Measurements from ENCODE around the gene NALF2.

The NALF2 gene

GRCh38 chrX:69530306-69530705 lies 26.2 kb downstream of the NALF2 start:
- no peak for DNase-seq

DNA sequence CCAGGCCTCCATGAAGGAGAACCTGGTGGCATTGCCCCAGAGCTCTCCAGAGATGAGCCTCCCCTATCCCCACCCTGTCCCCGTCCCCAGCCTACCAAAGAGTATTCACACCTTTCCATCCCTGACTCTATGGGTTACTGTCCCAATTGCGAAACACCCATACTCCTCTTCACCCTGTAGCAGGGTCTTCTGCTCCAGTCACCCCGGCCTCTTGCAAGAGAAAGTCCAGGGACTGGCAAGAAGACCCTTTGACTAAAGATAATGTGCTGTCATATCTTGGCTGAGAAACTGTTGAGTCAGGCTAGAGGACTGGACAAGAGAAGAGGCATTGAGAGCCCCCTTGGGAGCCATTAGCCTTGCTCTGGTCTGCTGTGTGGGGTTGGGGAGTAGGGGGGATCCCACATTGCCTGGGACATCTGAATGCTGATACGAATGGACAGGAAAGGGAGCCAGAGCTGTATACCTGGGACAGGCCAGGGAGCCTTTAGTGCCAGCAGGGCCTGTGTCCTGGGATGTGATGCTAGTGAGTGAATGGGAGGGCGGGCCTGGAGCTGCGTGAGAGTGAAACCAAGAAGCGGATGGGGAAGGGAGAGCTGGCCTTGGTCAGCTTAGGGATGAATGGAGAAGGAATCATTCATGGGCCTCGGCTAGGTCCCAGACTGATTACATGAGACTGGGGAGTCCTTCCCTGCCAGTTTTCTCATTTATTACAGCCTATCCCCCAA lies 27.1 kb downstream of the NALF2 start:
- DNase-seq, result no peak

- DNase-seq, result no peak
These were observed 31.5 kb downstream of the NALF2 start for GRCh38 chrX:69535661-69536060.

DNA sequence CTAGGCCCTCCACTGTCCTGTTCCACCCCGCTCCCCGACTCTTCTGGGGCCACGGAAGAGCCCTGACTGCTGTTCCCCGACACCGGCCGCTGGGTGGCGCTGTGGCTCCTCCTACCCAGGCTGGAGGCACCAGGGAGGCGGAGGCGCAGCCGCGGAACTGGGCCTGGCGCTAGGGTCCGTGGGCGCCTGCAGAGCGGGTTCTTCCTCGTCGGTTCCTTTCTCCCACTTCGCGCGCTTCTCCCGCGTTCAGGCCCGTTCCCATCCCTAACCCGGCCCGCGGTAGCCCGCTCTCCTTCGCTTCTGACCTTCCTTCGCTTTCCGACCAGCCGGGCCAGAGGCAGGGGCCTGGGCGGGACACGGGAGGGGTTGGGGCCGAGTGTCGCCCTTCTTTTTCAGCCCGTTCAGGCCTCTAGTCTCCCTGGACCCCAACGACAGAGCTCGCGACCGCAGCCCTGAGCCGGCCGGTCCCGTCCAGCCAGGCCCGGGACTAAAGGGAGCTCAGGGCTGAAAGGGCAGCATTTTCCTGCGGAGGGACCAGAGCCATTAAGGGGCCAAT lies 34.3 kb downstream of the NALF2 start:
- DNase-seq, result peak; percentile 72

DNA sequence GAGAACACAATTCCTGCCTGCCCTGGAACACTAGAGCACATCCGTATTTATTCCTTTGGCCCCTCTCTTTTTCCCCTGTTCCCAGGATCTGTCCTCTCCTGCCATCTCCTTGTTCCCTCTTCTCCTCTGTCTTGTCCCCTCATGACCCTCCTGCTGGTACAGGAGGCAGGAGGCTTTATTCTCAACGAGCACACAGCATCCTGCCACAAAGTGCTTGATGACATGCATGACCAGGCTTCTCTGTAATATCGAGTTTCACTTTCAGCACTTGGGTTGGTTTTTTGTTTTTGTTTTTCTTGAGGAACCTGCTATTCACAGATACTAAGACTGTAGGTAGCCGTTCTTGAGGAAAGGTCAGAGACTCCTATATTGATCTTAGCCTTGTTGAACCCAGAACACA lies 35.3 kb downstream of the NALF2 start:
- DNase-seq, result peak; percentile 24

DNA sequence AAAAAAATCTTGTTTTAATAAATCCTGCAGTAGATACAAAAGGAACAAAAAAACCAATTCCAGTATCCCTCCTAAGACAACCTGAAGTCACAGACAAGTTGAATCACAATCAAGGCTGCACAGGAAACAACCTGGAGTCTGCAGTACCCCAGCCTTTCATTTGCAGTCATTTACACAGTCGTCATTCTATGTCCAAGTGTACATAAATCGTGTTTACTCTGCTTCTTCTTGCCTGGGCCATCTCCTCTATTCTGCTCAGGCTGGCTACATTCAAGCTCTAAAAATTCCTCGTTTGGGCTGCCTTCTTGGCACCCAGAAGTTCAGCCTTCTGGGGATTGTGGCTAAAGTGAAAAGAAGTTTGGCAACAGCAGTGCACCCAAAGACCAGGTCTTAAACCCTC lies 37.8 kb downstream of the NALF2 start:
- no peak for DNase-seq

- no peak for DNase-seq
These were observed 39.4 kb downstream of the NALF2 start for GRCh38 chrX:69543572-69543971.

DNA sequence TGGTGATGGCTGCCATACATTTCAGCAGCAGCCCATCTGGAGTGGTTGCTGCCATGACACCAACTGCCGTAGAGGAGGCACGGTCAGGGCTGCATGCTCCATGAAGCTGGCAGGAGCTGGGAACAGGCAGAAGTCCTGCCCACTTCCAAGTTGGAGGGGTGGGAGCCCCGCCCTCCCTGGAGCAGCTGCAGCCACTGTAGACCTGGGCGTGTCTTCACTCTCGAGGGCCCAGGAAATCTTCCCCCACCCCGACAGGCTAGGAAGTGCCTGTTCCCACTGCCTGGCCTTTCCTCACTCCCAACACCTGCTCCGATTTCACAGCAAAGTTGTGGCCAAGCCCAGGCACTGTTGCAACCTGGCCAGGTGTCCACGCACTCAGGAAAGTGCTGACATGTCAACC lies 42.3 kb downstream of the NALF2 start:
- no peak for DNase-seq

DNA sequence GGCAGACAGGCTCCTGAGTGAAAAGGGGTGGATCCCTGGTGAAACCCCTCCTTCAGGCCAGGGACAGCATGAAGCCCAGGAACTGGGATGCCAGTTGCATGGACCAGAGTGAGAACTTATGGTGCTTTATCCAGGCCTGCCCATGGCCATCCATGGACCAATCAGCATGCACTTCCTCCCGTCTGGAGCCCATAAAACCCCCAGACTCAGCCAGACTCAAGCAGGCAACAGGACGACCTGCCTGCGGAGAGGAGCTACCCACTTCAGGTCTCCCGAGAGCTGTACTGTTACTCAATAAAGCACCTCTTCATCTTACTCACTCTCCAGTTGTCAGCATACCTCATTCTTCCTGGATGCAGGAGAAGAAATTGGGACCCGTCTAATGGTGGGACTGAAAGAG lies 42.9 kb downstream of the NALF2 start:
- no peak for DNase-seq

DNA sequence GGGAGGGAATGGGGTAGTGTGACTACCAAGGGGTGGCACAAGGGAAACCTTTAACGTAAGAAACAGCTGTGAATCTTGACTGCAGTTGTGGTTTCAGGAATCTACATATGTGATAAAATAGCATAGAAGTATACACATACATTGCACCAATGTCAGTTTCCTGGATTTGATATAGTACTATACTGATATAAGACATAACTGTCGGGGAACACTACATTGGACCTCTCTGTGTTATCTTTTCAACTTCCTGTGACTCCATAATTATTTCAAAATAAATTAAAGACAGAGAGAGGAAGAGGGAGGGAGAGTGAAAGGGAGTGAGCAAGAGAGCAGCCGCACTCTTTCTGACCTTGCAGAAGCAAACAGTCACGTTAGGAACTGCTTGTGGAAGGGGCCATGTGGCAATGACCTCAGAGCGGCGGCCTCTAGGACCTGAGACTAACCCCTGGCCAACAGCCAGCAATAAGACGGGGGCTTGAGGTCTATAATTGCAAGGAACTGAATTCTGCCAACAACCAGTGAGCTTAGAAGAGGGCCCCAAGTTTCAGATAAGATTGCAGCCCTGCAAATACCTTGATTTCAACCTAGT lies 47.4 kb downstream of the NALF2 start:
- no peak for DNase-seq

DNA sequence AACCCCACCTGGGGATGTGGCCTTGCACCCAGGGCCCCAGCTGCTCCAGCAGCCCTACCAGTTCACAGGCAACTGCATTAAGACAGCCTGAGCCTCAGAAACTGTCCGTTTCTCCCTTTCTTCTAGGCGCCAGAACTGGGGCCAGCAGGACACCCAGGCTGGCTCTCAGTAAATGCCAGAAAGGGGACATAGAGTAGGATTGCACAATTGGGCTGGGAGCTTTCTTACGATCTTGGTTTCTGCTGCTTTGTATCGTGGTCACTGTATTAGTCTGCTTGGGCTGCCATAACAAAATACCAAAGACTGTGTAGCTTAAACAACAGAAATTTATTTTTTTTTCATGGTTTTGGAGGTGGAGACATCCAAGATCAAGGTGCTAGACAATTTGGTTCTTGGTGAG lies 48.4 kb downstream of the NALF2 start:
- DNase-seq, result no peak
